CD4-positive, alpha-beta T cell treated with Interleukin-10 for 1 hour (primary cell): ENCODE measurements around the gene NXPH3.
A peak's percentile ranks its signal among the peaks of the same experiment; 100 is the strongest.
"Not testable (repeated sequence)": the region's sequence is repeated elsewhere in the genome, so short reads cannot be mapped to it uniquely, and the experiment has no call there.

ENCODE experiments used
- DNase-seq: peaks from one replicate; pipeline ENCODE4 v3.0.0-alpha.2; 2020

The NXPH3 gene

DNA sequence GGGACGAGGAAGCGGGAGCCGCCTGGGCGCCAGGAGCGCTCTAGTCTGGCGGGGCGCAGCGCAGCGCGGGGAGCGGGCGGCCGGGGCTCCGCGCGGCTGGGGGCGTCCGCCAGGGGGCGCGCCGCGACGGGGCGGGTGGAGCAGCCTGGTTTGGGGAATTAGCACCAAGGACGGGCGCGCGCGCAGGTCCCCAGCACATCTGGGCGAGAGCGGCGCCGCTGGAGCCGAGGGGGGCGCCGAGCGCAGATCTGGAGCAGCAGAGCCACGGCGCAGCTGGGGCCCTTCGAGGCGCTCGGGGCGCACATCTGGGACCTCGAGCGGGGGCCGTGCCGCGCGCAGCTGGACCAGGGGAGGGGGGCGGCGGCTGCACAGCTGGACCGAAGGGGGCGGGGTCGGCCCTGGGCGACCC lies at the start of gene NXPH3:
NXPH3 (plus strand) TSS at position 193 of the 409 bp plus-strand sequence. CDS start 349 bp downstream, outside the sequence.
- DNase-seq = peak; percentile 70

DNA sequence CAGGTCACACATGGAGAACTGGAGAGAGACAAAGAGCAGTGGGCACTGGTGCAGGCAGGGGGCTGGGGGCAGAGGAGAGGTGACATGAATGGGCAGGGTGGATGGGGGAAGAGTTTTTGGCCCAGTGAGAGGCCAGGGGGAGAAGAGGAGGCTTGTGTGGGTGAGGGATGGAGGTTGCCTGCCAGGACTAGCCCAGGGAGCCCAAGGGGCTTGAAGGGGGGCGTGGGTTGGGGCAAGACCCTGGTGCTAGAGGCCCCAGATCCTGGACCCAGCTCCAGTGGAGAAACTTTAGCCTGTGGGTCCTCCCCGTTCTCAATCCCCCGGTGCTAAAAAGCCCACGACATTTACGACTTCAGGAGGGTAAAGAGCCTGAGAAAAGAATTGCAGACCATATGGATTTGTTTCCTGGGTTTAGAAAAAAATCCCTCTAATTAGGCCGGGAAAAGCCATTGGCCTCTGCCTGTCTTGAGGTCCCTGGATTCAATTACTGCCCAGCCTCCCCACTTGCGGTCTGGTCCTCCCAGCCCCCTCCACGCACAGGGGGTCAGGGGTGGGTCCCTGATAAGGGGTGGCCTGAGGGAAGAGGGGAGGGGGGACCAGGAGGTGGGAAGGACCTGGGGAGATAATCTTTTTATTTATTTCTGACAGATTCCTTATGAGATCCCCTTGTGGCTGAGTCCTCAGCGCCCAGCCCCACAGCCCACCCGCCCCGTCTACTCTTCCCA lies 47.6 kb upstream of the NXPH3 start:
- DNase-seq = no peak

DNA sequence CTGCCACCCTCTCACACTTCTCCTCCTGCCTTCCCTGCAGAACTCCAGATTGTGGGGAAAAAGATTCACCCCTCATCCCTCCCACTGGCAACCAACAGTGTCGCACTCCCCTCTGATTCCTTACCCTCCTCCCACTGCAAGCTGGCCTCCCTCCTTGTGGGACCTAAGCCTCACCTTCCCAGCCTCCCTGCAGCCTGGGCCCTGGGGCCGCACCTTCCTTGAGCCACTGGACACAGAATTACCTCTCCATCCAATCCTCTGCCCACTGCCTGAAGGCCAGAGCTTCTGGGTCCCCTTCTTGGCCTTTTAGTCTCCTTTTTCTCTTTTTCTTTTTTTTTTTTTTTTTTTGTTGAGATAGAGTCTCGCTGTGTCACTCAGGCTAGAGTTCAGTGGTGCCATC lies 46.7 kb upstream of the NXPH3 start:
- no peak for DNase-seq

DNA sequence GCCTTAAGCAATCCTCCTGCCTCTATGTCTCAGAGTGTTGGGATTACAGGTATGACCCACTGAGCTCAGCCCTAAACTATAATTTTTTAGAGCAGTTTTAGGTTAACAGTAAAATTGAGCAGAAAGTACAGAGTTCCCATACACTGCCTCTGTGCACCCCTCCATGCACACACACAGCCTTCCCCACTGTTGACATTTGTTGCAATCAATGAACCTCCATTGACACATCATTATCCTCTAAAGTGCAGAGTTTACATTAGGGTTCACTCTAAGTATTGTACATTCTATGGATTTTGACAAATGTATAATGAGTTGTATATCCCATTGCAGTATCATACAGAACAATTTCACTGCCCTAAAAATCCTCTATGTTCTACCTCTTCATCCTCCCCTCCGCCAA lies 45.6 kb upstream of the NXPH3 start:
- DNase-seq = no peak

DNA sequence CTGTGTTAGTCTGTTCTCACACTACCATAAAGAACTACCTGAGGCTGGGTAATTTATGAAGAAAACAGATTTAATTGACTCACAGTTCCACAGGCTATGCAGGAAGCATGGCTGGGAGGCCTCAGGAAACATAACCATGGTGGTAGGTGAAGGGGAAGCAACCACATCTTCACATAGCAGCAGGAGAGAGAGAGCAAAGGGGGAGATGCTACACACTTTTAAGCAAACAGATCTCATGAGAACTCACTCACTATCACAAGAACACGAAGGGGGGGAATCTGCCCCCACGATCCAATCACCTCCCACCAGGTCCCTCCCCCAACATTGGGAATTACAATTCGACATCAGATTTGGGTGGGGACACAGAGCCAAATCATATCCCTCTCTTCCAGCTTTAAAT lies 31.8 kb upstream of the NXPH3 start:
- no peak for DNase-seq

DNA sequence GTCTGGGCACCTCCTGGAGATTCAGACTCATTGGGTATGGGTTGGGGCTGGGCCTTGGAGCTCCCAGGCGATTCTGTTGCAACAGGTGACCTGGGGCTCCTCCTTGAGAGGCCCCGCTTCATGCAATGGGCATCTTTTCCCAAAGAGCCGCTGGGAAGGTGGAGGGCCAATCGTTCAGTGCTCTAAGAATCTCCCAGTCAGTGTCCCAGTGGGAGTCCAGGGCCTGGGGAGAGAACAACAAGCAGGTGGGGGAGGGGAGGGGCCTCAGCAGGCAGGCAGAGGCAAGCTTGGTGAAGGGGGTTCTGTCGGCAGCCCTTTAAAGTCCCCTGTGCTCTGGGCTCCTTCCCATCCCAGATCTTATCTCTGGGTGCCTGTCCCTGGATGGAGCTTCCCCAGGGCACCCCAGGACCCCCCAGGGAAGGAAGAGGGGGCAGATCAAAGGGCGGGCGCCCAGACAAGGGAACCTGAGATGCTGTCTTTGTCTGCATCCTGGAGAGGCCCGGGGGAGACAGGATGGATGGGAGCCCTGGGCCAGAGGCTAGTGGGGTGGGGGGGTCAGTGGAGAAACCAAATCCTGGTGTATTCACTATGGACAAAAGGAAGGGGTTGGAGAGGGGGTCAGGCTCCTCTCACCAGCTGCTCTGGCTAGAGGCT lies 30.5 kb upstream of the NXPH3 start:
- DNase-seq = no peak

DNA sequence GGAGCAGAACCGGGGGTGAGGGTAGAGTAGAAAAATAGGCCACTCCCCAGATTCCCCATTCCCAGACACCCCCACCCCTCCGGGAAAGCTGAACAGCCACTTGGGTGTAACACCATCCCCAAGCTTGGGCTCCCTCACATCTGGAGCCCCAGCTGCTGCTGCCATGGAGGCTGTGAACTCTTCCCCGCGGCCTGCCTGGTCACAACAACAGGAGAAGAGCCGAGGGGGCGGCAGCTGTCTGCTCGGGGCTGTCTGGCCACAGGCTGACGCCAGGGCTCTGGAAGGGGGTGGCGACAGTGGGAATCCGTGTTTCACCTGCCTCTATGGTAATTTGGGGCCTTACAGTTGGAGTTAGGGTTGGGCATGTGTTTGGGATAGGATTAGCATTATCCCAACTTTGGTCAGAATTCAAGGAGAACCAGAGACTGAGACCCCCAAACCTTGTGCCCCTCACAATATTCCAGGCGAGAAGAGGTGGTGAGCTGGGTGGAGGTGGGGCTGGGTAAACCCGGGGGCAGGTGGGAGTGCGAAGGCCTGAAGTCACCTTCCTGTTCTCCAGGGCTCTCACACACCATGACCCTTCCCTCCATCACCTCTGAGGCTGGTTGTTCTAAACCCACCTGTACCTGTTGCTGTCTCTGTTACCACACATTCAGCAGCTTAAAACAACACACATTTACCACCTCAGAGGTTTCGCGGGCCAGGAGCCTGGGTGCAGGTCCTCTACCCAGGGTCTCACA lies 29.7 kb upstream of the NXPH3 start:
- DNase-seq = no peak

DNA sequence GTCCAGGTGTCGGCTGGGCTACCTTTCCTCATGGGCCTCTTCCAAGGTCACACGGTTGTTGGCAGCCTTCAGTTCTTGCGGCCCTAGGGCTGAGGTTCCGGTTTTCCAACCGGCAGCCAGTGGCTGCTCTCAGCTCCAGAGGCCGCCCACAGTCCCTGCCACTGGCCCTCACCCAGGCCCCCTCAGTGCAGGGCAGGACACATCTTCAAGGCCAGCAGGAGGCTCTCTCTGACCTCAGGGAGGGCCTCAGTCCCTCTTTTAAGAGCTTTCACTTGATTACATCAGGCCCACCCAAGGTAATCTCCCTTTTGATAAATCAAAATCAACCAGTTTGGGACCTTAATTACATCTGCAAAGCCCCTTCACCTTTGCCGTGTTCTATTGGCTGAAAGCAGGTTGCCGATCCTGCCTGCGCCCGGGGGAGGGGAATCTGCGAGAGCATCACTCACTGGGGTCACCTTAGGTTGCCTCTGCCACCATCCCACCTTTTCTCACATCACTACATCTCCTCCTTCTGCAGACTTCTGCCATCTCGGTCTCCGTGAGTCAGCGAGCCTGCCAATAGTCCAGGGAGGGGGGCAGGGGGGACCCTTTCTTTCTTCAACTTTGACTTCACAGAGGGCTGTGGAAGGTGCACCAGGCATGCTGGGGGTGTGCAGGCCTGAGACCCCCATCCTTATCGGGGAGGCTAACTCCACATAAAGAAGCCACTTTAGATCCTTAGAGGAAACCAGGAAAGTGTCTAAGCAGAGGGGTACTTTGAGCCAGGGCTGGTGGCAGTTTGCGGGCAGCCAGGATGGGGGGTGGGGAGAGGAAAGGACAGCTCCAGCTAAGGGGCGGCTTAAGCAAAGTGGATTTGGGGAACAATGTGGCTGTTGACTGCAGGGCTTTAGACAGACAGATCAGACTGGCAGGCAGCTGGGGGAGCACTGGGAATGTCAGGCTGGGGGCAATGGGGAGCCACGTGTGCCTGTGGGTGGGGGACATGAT lies 28.8 kb upstream of the NXPH3 start:
- DNase-seq = no peak

DNA sequence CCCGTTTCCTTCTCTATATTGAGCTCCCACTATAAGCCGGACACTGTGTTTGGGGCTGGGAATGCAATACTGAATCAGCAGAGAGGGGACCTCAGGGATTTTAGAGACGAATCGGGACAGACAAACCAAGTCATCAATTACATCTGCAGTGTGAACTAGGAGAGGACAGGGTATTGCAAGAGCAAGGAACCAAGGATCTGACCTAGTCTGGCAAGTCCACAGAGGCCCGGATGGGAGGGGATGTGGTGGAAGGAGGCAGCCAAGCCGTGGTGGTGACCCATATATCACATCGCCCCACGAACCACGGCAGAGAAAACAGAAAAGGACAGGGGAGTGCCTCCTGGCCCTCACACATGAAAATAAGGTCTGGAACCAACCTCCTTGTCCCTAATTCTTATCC lies 28.1 kb upstream of the NXPH3 start:
- DNase-seq = no peak

DNA sequence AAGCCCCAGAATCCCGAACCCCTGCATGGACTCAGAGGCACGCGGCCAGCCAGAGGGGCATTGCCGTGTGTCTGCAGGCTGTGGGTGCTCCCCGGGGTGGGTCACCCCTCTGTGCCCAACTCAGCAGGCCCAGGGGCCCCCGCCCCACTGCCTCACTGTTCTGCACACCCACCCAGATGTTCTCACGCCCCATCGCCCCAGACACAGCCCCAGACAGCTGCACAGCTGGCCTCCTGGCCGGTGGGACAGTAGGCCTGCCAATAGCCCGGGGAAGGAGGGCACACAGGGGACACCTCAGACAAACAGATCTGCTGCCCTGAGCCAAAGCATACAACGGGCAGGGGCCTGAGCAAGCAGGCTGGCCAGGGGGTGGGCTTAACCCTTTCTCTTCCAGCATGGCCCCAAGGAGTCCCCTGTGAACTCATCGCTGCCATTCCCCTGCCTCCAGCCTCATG lies 27.6 kb upstream of the NXPH3 start:
- DNase-seq = no peak

DNA sequence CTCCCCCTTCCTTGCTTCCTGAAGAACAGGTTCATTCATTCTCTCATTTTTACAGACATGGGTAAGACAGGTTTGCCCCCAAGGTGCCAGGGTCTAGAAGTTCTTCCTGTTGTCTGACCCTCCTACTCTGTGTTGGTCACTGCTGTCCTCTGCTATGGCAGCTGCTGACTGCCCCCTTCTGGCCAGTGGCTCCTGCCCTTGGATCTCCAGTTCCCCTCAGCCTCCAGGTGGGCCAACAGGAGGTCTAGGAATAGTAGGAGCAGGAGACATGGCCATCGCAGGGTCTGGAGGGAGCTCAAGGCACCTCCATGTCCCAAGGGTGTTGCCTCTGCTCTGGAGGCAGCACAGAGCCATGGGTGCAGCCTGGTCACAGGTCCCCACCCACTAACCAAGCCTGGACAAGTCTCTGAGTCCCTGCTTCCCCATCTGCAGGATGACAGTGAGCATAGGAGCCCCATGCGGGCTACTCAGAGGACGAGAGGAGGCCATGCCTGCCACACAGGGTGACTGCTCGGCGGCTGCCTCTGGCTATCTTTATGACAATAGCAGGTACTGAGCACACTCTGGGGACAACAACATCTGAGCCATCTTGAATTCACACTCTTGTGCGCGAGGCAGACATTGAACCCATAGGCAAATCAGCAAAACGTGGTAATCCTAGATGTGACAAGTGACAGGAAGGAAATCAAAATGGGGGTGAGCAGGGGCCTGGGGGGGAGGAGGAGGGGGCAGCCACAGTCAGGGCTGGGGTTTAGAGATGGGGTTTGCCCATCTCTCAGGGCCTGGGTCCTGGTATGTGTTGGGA lies 27.0 kb upstream of the NXPH3 start:
- no peak for DNase-seq

DNA sequence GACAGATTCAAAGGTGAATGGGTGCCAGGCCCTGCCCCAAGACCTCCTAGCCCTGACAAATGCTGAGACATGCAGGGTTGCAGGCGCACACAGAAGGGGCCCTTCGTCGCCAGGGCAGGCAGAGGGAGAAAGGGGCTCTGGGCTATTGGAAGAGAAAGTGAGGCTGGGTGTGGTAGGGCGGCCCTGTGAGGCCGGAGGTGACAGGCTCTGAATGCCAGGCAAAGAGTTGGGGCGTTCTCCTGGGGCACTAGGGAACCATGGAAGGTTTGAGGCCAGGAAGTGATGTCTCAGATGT lies 26.4 kb upstream of the NXPH3 start:
- DNase-seq = no peak

DNA sequence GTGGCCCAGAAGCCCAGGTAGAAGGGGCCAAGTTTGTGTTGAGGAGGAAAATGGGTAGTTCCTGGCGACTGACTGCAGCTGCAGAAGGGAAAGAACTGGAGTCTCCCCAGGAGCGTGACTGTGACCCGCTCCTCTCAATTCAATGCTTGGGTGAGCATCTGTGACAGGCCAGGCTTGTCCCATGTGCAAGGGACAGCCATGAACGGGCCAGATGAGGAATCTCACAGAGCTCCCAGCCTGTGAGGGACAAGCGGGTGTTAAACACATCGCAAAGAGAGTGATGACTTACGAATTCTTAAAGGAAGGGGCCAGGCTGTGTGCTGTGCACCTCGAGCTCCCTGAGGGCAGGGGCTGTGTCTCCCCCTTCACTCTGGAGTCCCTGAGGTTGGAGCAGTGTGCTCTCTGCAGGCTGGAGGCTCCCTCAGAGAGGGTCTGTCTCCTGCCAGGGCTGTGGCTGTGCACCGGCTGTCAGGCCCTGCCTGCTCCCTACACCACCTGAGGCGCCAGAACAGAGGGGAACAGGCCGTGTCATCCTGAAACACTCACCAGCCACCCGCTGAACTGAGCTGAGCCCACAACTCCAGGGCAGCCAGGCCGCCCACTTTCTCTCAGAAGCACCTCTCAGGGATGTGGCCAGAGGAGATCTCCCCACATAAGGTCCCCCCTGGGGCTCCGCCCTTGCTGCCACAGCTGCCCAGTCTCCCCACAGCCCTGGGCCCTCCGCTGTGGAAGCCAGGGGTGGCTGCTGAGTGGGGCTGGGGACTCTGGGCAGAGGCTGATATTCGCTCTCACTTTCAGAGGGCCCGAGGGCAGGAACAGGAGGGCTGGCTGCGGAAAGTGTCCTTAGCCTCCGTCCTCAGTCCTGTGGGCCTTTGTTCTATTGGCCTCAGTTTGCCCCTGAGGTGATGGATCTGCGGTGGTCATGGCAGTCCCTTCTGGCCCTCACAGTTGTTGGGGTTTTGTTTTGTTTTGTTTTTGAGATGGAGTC lies 25.7 kb upstream of the NXPH3 start:
- no peak for DNase-seq

DNA sequence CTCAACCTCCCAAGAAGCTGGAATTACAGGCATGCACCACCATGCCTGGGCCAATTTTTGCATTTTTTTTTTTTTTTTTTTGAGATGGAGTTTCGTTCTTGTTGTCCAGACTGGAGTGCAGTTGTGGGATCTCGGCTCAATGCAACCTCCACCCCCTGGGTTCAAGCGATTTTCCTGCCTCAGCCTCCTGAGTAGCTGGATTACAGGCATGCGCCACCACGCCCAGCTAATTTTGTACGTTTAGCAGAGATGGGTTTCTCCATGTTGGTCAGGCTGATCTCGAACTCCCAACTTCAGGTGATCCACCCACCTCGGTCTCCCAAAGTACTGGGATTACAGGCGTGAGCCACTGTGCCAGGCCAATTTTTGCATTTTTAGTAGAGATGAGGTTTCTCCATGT lies 24.9 kb upstream of the NXPH3 start:
- not testable (repeated sequence) for DNase-seq

DNA sequence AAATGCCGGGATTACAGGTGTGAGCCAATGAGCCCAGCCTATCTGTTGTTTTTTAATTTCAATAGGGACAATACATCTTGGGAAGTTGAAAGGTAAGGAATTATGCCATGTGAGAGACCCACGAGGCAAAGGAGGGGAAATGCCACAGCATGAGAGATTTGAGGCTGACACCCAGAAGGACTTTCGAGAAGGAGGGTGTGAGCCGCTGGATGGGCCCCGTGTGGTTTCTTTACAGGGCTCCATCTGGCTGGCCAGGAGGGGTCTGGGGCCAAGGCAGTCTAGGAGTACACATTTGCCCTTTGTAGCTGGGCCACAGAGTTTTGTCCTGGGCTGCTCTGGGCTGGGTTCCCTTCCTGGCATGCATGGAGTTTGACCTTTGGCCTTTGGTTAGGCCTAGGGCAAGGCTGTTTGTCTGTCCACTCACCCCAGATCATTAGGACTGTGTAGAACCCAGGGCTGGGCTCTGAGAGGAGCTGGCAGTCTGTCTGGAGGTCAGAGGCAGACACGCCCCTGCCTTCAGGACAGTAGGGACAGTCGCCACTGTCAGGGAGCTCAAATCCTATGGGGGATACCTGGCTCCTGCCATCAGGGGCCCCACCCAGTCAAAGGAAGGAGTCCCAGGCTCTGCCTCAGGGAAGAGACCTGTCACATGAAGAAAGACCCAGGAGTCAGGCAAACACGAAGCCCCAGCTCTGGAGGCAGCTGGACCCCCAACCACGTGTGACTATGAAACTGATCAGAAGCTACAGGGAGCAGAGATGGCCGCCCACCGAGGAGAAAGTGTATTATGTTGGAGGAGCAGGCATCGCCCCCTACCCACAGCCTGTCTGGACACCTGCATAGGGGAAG lies 24.2 kb upstream of the NXPH3 start:
- no peak for DNase-seq

DNA sequence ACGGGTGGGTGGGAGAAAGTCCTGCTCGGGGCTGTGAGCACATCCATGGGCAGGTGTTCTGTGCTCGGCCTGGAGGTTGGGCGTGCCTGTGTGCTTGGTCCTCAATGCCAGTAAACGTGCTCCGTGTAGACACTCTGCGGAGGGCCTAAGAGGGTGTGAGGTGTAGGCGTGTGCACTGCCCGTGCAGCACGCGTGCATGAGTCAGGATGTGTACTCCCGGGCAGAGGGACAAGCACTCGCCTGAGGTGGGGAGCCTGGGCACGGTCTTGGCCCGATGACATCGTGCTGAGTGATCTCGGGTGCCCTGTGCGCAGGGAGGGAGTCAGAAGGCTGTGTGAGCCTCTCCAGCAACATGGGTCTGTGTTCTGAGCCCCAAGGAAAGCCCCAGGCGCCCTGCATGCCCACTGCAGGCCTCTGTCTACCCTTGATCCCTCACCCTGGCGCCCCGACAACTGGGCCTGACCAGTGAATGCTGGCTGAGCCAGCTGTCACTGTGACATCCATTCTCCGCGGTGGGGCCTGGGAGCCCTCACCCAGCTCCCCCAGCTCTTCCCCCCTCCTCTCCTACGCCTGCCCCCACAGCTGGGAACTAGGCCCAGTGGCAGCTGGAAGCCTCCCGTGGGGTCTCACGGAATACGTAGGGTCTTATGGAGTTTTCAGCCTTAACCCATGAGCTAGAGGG lies 23.5 kb upstream of the NXPH3 start:
- DNase-seq = no peak

DNA sequence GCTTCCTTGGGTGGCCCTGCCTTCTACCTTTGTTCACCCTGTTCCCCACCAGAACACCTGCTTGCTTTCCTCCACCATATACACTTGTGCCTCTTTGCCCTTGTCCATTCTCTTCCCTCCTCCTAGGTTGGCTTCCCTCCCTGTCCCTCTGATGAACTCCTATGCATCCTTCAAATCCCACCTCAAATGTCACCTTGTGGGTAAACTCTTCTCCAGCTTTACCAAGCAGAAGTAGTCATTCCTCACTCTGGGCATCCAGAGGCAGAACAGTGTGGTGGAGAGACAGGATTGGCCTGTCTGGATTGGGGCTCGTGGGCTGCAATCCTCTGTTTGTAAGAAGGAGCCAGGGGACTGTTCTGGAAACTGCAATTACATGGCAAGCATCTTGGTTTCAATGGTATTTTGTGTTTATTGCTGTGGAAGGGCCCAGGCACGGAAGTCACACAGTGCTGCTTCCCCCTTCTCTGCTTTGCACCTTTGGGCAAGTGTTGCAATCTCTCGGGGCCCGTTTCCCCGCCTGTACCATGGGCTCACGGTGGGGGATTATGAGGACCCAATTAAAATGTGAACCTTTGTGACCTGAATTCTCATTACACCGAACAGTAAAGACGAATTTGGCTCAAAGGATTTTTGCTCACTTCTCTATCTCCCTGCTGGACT lies 21.9 kb upstream of the NXPH3 start:
- DNase-seq = no peak

DNA sequence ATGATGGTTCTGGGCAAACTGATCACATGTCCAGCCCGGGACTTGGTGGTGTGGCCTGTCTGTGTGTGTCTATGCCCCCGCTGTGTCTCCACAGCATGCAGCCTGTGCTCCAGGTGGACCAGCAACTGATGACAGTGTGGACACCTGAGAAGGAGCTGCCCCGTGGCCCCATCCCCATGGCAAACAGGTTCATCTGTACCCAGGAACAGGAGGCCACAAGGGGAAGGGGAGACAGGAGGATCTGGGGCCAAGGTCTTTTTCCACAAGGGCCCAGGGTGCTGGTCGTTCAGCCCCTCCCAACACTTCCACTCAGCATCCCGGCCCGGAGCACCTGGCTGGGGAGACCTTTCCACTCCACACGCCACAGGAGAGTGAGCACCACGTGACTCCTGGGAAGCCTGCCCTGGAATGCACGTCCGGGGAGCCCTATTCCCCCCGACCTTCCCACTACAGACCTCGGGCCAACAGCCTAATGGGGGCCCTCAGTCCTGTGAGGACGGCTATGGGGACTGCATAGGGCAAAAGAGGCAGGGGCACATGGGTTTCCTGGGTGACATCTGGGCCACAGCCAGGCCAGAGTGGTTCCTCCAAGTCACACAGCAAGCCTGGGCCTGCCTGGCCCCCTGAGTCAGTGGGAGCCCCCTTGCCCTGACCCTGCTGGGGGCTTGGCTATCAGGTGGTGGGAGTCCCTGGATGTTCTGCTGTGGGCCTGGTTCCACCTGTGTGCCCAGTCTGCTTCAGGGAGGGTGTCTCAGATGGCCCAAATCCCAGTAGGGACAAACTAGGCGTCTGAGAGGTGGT lies 20.8 kb upstream of the NXPH3 start:
- no peak for DNase-seq
